ENCODE measurements around the gene ARHGAP18. TPM values are rescaled to one million over a fixed set of nuclear protein-coding genes. Genes with fewer than 3 reads are reported as not detected.

The ARHGAP18 gene
- total RNA-seq, 8 experiments from 2014 or later = 0.67 to 99.5 (median 3.6) TPM

- peak in 3 of 8 experiments; percentile 18 to 35 (median 31) for ATAC-seq (replicated peaks in 6 of 8)
- no peak overlapping the region for H3K4me3 ChIP-seq
- H3K4me1 ChIP-seq (replicated peaks in 1 of 2) = no peaks in the 10 kb centered on the region
- H3K27ac ChIP-seq = no peak overlapping the region
- in situ Hi-C loops (cut with MboI; ENCODE audit: low pct_unique_long_range_greater_than_20kb in 2 of 9, low sequenced_read_pairs in 9 of 9, unreplicated experiment in 9 of 9) = loop anchor here in 1 of 9 experiments (10.0 kb wide), 1 partner anchor 73 kb away; no protein-coding TSS in a partner anchor
- WGBS, 10 experiments = 54 to 100% (median 84%) methylated on average over 1 to 5 of the region's 5 CpGs; no CpG with 5 or more reads in 2 of the 10 experiments
Observed at GRCh38 chr6:129567374-129567773, 142.6 kb downstream of the ARHGAP18 start.

- ATAC-seq (replicated peaks in 6 of 8) = no peak
- 57 to 100% (median 80%) methylated on average over 1 to 2 of the region's 2 CpGs; no CpG with 5 or more reads in 1 of the 10 experiments for WGBS, 10 experiments
- Histone ChIP-seq H3K27ac (no peak overlapping the region), H3K4me3 (no peak overlapping the region), H3K4me1 (replicated peaks in 1 of 2) (no peaks in the 10 kb centered on the region)
- in situ Hi-C loops (cut with MboI; ENCODE audit: low pct_unique_long_range_greater_than_20kb in 2 of 9, low sequenced_read_pairs in 9 of 9, unreplicated experiment in 9 of 9) = loop anchor here in 1 of 9 experiments (10.0 kb wide), 1 partner anchor 71 kb away; no protein-coding TSS in a partner anchor
Observed at GRCh38 chr6:129565811-129566210, 144.2 kb downstream of the ARHGAP18 start.

GRCh38 chr6:129565366-129565765 lies 144.6 kb downstream of the ARHGAP18 start:
- in situ Hi-C loops (cut with MboI; ENCODE audit: low pct_unique_long_range_greater_than_20kb in 2 of 9, low sequenced_read_pairs in 9 of 9, unreplicated experiment in 9 of 9) = loop anchor here in 1 of 9 experiments (10.0 kb wide), 1 partner anchor 71 kb away; no protein-coding TSS in a partner anchor
- ATAC-seq (replicated peaks in 6 of 8) = no peak

DNA sequence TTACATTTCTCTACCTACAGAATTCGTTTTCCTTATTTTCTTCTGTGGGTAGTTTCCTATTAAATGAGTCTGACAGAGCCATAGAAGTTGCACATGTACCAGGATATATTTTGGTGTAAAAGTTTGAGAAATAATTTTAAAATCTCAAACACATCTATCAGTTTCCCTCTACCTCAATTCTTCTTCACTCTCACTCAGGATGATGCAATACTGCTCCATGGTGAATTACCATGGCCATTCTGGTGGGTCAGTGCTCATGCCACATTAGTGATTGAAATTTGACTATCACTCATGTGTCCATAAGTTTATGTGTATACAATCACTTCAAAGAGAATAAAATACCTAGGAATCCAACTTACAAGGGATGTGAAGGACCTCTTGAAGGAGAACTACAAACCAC lies 151.7 kb downstream of the ARHGAP18 start:
- no peak for ATAC-seq (replicated peaks in 6 of 8)
- 50 to 100% (median 79%) methylated on average over 1 of the region's 1 CpG; no CpG with 5 or more reads in 3 of the 10 experiments for WGBS, 10 experiments
- H3K4me3 ChIP-seq = no peak overlapping the region
- H3K4me1 ChIP-seq (replicated peaks in 1 of 2) = no peaks in the 10 kb centered on the region
- H3K27ac ChIP-seq = no peak overlapping the region
- in situ Hi-C loops (cut with MboI; ENCODE audit: low pct_unique_long_range_greater_than_20kb in 2 of 9, low sequenced_read_pairs in 9 of 9, unreplicated experiment in 9 of 9) = no loop called here

More at GRCh38 chr6:129565366-129565765, 144.6 kb downstream of the ARHGAP18 start:
- Histone ChIP-seq H3K4me1 (replicated peaks in 1 of 2) (no peaks in the 10 kb centered on the region), H3K4me3 (no peak overlapping the region), H3K27ac (no peak overlapping the region)
- 78 to 100% (median 86%) methylated on average over 1 to 4 of the region's 4 CpGs; no CpG with 5 or more reads in 3 of the 10 experiments for WGBS, 10 experiments

- H3K4me3 ChIP-seq = no peak overlapping the region
- 71 to 100% (median 85%) methylated on average over 1 to 5 of the region's 5 CpGs for WGBS, 10 experiments
- in situ Hi-C loops (cut with MboI; ENCODE audit: low pct_unique_long_range_greater_than_20kb in 2 of 9, low sequenced_read_pairs in 9 of 9, unreplicated experiment in 9 of 9) = no loop called here
- H3K4me1 ChIP-seq (replicated peaks in 1 of 2) = no peaks in the 10 kb centered on the region
- ATAC-seq (replicated peaks in 6 of 8) = no peak
- no peak overlapping the region for H3K27ac ChIP-seq
Observed at GRCh38 chr6:129555206-129555832, 154.7 kb downstream of the ARHGAP18 start.

DNA sequence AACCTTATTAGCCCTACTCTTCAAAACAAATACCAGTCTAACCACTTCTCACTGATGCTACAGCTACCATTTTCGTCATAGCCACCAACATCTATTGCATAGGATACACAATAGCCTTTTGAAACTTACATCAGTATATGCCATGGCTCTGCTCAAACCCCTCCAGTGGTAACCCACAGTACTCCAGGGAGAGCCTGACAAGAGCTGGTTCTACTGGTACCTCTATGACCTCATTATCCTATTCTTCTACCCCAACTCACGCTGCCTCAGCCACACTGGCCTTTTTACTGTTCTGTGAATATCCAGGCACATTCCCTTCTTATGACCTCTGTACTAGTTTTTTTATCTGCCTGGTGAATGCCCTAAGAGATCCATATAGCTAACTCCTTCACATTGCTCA lies 157.6 kb downstream of the ARHGAP18 start:
- no peaks in the 10 kb centered on the region for H3K4me1 ChIP-seq (replicated peaks in 1 of 2)
- in situ Hi-C loops (cut with MboI; ENCODE audit: low pct_unique_long_range_greater_than_20kb in 2 of 9, low sequenced_read_pairs in 9 of 9, unreplicated experiment in 9 of 9) = no loop called here
- no peak for ATAC-seq (replicated peaks in 6 of 8)
- WGBS, 10 experiments = 60 to 100% (median 100%) methylated on average over 1 to 2 of the region's 2 CpGs; no CpG with 5 or more reads in 3 of the 10 experiments
- no peak overlapping the region for H3K27ac ChIP-seq
- no peak overlapping the region for H3K4me3 ChIP-seq

- ATAC-seq (replicated peaks in 6 of 8) = no peak
Observed at GRCh38 chr6:129551486-129551885, 158.5 kb downstream of the ARHGAP18 start.

DNA sequence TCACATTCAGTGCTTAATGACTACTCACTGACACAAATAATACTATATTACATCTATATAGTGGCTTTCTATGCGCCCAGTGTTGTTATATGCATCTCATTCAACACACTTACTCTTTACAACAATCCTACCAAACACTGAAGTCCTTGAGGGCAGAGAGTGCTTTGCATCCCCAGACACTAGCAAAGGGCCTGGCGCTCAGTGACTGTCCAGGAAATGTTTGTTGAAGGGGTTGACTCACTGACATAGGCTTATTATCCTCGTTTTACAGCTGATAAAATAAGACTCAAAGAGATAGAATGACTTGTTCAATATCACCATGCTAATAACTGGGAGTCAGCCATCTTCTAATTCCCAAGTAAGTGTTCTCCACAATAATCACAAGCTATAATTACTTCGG lies 163.3 kb downstream of the ARHGAP18 start:
- in situ Hi-C loops (cut with MboI; ENCODE audit: low pct_unique_long_range_greater_than_20kb in 2 of 9, low sequenced_read_pairs in 9 of 9, unreplicated experiment in 9 of 9) = no loop called here
- WGBS, 10 experiments = 40 to 100% (median 73%) methylated on average over 1 to 4 of the region's 4 CpGs; no CpG with 5 or more reads in 2 of the 10 experiments
- Histone ChIP-seq H3K27ac (no peak overlapping the region), H3K4me1 (replicated peaks in 1 of 2) (no peaks in the 10 kb centered on the region), H3K4me3 (no peak overlapping the region)
- ATAC-seq (replicated peaks in 6 of 8) = no peak

More at GRCh38 chr6:129551486-129551885, 158.5 kb downstream of the ARHGAP18 start:
- in situ Hi-C loops (cut with MboI; ENCODE audit: low pct_unique_long_range_greater_than_20kb in 2 of 9, low sequenced_read_pairs in 9 of 9, unreplicated experiment in 9 of 9) = no loop called here
- no peak overlapping the region for H3K4me3 ChIP-seq
- 40 to 100% (median 100%) methylated on average over 1 of the region's 1 CpG; no CpG with 5 or more reads in 5 of the 10 experiments for WGBS, 10 experiments
- no peak overlapping the region for H3K27ac ChIP-seq
- H3K4me1 ChIP-seq (replicated peaks in 1 of 2) = no peaks in the 10 kb centered on the region

DNA sequence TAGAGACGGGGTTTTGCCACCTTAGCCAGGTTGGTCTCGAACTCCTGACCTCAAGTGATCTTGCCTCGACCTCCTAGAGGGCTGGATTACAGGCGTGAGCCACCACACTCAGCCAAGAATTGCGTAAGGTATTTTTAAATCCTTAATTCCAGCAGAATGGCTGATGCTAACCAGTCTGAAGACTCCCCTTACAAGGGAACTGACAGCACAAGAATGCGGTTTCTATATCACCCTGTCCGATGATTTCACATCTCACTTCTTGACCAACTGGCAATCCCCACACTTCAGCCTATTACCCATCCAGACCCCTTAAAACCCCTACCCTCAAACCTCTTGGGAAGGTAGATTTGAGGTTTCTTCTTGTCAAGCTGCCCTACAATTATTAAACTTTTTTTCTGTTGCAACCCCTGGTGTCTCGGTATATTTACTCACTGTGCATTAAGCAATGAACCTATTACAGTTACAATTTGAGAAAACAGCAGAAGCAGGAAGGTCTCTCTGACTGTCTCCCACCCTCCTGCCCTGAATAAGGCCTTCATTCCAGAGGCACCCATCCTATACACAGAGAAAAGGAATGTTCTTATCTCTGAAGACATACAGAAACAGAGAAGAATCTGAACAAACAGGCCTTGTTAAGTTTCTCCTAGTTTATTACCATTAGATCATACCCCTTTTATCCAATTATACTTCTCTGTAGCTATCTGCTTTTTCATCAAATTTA lies 164.9 kb downstream of the ARHGAP18 start:
- ATAC-seq (replicated peaks in 6 of 8) = no peak
- Histone ChIP-seq H3K27ac (no peak overlapping the region), H3K4me1 (replicated peaks in 1 of 2) (no peaks in the 10 kb centered on the region), H3K4me3 (no peak overlapping the region)
- in situ Hi-C loops (cut with MboI; ENCODE audit: low pct_unique_long_range_greater_than_20kb in 2 of 9, low sequenced_read_pairs in 9 of 9, unreplicated experiment in 9 of 9) = no loop called here
- 83 to 100% (median 93%) methylated on average over 1 to 8 of the region's 8 CpGs; no CpG with 5 or more reads in 1 of the 10 experiments for WGBS, 10 experiments

GRCh38 chr6:129543981-129544380 lies 166.0 kb downstream of the ARHGAP18 start:
- no peaks in the 10 kb centered on the region for H3K4me1 ChIP-seq (replicated peaks in 1 of 2)
- no peak overlapping the region for H3K4me3 ChIP-seq
- in situ Hi-C loops (cut with MboI; ENCODE audit: low pct_unique_long_range_greater_than_20kb in 2 of 9, low sequenced_read_pairs in 9 of 9, unreplicated experiment in 9 of 9) = no loop called here
- WGBS, 10 experiments = 50 to 100% (median 90%) methylated on average over 1 to 2 of the region's 2 CpGs; no CpG with 5 or more reads in 3 of the 10 experiments
- H3K27ac ChIP-seq = no peak overlapping the region
- ATAC-seq (replicated peaks in 6 of 8) = no peak

DNA sequence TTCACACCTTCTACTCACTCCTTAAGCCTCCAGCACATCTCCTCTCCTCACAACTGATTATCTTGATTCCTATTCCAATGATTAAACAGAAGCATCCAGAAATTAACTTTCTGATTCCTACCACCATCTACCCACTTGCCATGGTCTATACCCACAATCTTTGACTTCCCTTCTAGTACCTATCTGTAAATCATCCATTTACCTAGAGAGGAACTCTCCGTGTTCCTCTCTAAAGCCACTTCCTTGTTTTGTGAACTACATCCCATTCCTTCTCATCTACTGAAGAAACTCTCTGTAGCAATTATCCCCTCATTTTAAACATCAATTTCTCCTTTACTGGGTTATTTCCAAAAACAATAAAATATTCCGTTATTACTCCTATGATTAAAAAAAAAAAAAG lies 167.3 kb downstream of the ARHGAP18 start:
- in situ Hi-C loops (cut with MboI; ENCODE audit: low pct_unique_long_range_greater_than_20kb in 2 of 9, low sequenced_read_pairs in 9 of 9, unreplicated experiment in 9 of 9) = no loop called here
- ATAC-seq (replicated peaks in 6 of 8) = no peak
- WGBS, 10 experiments = 75 to 100% (median 85%) methylated on average over 1 to 2 of the region's 2 CpGs; no CpG with 5 or more reads in 2 of the 10 experiments
- Histone ChIP-seq H3K4me3 (no peak overlapping the region), H3K4me1 (replicated peaks in 1 of 2) (no peaks in the 10 kb centered on the region), H3K27ac (no peak overlapping the region)

DNA sequence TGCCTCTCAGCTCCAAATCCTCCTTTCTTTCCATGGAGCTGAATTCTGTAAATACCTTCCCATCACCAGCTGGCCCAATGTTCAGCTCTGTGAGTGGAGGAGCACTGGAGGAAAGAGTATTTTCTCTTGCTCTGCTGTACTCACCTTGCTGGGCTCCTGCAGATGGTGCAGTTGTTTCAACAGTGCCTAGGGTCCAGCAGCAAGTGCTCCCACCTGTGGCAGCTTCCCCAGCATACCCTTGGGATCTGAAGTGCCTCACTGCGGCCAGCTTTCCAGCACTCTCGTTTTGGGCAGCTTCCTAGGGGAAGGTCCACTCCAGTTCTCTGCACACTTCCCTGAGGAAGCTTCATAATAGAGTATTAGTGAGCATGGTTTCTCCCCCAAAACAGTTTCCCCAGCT lies 170.9 kb downstream of the ARHGAP18 start:
- H3K4me1 ChIP-seq (replicated peaks in 1 of 2) = no peaks in the 10 kb centered on the region
- in situ Hi-C loops (cut with MboI; ENCODE audit: low pct_unique_long_range_greater_than_20kb in 2 of 9, low sequenced_read_pairs in 9 of 9, unreplicated experiment in 9 of 9) = no loop called here
- 79 to 100% (median 92%) methylated on average over 1 to 2 of the region's 2 CpGs; no CpG with 5 or more reads in 6 of the 10 experiments for WGBS, 10 experiments
- H3K4me3 ChIP-seq = no peak overlapping the region
- no peak for ATAC-seq (replicated peaks in 6 of 8)
- no peak overlapping the region for H3K27ac ChIP-seq

- in situ Hi-C loops (cut with MboI; ENCODE audit: low pct_unique_long_range_greater_than_20kb in 2 of 9, low sequenced_read_pairs in 9 of 9, unreplicated experiment in 9 of 9) = no loop called here
- H3K4me3 ChIP-seq = no peak overlapping the region
Observed at GRCh38 chr6:129536271-129536670, 173.7 kb downstream of the ARHGAP18 start.

More at GRCh38 chr6:129536271-129536670, 173.7 kb downstream of the ARHGAP18 start:
- H3K27ac ChIP-seq = no peak overlapping the region
- H3K4me1 ChIP-seq (replicated peaks in 1 of 2) = no peaks in the 10 kb centered on the region
- no peak for ATAC-seq (replicated peaks in 6 of 8)
